Keratinocyte (primary cell): Measurements from ENCODE around the gene KDM2A. TPM values are rescaled to one million over a fixed set of nuclear protein-coding genes. Genes with fewer than 3 reads are reported as not detected.
A peak's percentile ranks its signal among the peaks of the same experiment; 100 is the strongest.

ENCODE experiments used
- DNase-seq: peaks from one replicate; pipeline ENCODE4 v3.0.0-alpha.2; 2011; ENCODE audit warnings: low read depth, missing footprints, low spot score
- FAIRE-seq: peaks from 2 replicates; lab custom pipeline; 2011; peaks lifted over from hg19 to GRCh38; lab: Jason Lieb, UNC
- H2AFZ ChIP-seq: 2 replicates; pipeline ENCODE4 v1.6.0; 2012; ENCODE audit warnings: low read length, control low read depth, inconsistent platforms; ENCODE audit not compliant: control insufficient read depth
- H3K27ac ChIP-seq: 2 replicates; pipeline ENCODE4 v1.5.1; 2011; ENCODE audit warnings: low read length; ENCODE audit not compliant: control insufficient read depth, insufficient read depth
- H3K27me3 ChIP-seq: 3 replicates; pipeline ENCODE4 v1.6.0; 2011; ENCODE audit warnings: low read length; ENCODE audit not compliant: control insufficient read depth, insufficient read depth; ENCODE audit errors: extremely low read depth
- H3K36me3 ChIP-seq, 2 experiments: 2 replicates in 1 of 2; 3 replicates in 1 of 2; pipeline ENCODE4 v1.5.1; 2011; ENCODE audit warnings: low read length in 2 of 2, mild to moderate bottlenecking in 1 of 2; ENCODE audit not compliant: control insufficient read depth in 2 of 2, insufficient read depth in 2 of 2; ENCODE audit errors: extremely low read depth in 1 of 2
- H3K4me1 ChIP-seq: 3 replicates; pipeline ENCODE4 v1.5.1; 2011; ENCODE audit warnings: low read length; ENCODE audit not compliant: control insufficient read depth, insufficient read depth; ENCODE audit errors: extremely low read depth
- H3K4me2 ChIP-seq: 3 replicates; pipeline ENCODE4 v1.6.0; 2011; ENCODE audit warnings: low read depth, low read length; ENCODE audit not compliant: control insufficient read depth, insufficient read depth; ENCODE audit errors: extremely low read depth
- H3K4me3 ChIP-seq, 3 experiments: fragments of 200-600 bp in 1 of 3; sonication (generic) in 1 of 3; 2 replicates in 2 of 3; 3 replicates in 1 of 3; pipeline ENCODE4 v1.5.1; 2011 to 2016; ENCODE audit warnings: low read length in 3 of 3, mild to moderate bottlenecking in 3 of 3, control low read depth in 2 of 3, inconsistent platforms in 1 of 3, low read depth in 1 of 3, mixed read lengths in 1 of 3, mixed run types in 1 of 3, moderate library complexity in 1 of 3; ENCODE audit not compliant: control insufficient read depth in 2 of 3, insufficient read depth in 2 of 3; ENCODE audit errors: extremely low read depth in 1 of 3
- H3K79me2 ChIP-seq: 2 replicates; pipeline ENCODE4 v1.6.0; 2012; ENCODE audit warnings: low read length; ENCODE audit not compliant: control insufficient read depth, insufficient read depth
- H3K9ac ChIP-seq: 3 replicates; pipeline ENCODE4 v1.6.0; 2011; ENCODE audit warnings: low read length; ENCODE audit not compliant: control insufficient read depth, insufficient read depth; ENCODE audit errors: extremely low read depth
- H3K9me1 ChIP-seq: 3 replicates; pipeline ENCODE4 v1.6.0; 2011; ENCODE audit warnings: low read length; ENCODE audit not compliant: control insufficient read depth, insufficient read depth; ENCODE audit errors: extremely low read depth
- H3K9me3 ChIP-seq: 2 replicates; pipeline ENCODE4 v1.5.1; 2012; ENCODE audit warnings: low read depth, low read length; ENCODE audit not compliant: control insufficient read depth
- H4K20me1 ChIP-seq: 3 replicates; pipeline ENCODE4 v1.6.0; 2011; ENCODE audit warnings: low read length; ENCODE audit not compliant: control insufficient read depth, insufficient read depth; ENCODE audit errors: extremely low read depth
- EZH2 ChIP-seq: IDR thresholded peaks from one replicate; pipeline ENCODE4 v1.6.1; 2012; ENCODE audit warnings: inconsistent platforms, mild to moderate bottlenecking, low read length, moderate library complexity
- dilution Hi-C: fragments of 300-500 bp; cut with MboI; formaldehyde crosslinking; loops from one replicate; pipeline ENCODE4 v1.7.0; 2020; ENCODE audit warnings: low sequenced_read_pairs; ENCODE audit not compliant: extremely low pct_ligation_motif_present
- polyA plus RNA-seq, 5 experiments: library from polyadenylated mRNA; depleted of rRNA in 3 of 5; stranded (reverse) in 3 of 5; stranded (forward) in 1 of 5; unstranded in 1 of 5; fragments of >200 nt; gene quantifications; 1 replicate in 1 of 5; 2 replicates in 3 of 5; 3 replicates in 1 of 5; pipeline versions ENCODE4 v1.2.1 to v1.2.3, GENCODE V29; 2011 to 2012; ENCODE audit warnings: missing spikeins in 2 of 5, low read depth in 1 of 5, low replicate concordance in 1 of 5
- TF ChIP-seq, protein P1 (sequence below), 3 experiments: IDR thresholded peaks in 1 of 3; conservative IDR thresholded peaks in 1 of 3; optimal IDR thresholded peaks in 1 of 3; 2 replicates in 2 of 3; 3 replicates in 1 of 3; pipeline versions ENCODE3 to v1.5.1; 2011; ENCODE audit warnings: low read length in 3 of 3, mild to moderate bottlenecking in 3 of 3, moderate library complexity in 2 of 3, control low read depth in 1 of 3, inconsistent platforms in 1 of 3; ENCODE audit not compliant: insufficient read depth in 2 of 3; ENCODE audit errors: extremely low read depth in 1 of 3

Gene KDM2A
- polyA plus RNA-seq, 1 donor (not counting 4 experiments of a cell fraction or from before 2014, with no cell fraction given) = 29.9 TPM

- H3K4me2 ChIP-seq = peak overlapping the region; percentile 85
- FAIRE-seq (no peak), DNase-seq (no peak)
- H3K79me2 ChIP-seq = peaks cover 92% of the 10 kb centered on the region
- no peaks in the 10 kb centered on the region for H3K27me3 ChIP-seq
- no peak overlapping the region for H2AFZ ChIP-seq
- no peak overlapping the region for H3K4me3 ChIP-seq
- no peaks in the 10 kb centered on the region for H3K9me3 ChIP-seq
- peaks cover 14% of the 10 kb centered on the region for H4K20me1 ChIP-seq
- TF ChIP-seq EZH2 = no peak
- peaks cover 45% of the 10 kb centered on the region for H3K4me1 ChIP-seq
- H3K27ac ChIP-seq = no peak overlapping the region
- dilution Hi-C loops = no loop called here
- H3K9ac ChIP-seq = no peak overlapping the region
- H3K9me1 ChIP-seq = peaks cover 2% of the 10 kb centered on the region
- peaks cover 11 to 29% of the 10 kb centered on the region in 2 experiments for H3K36me3 ChIP-seq
Observed at GRCh38 chr11:67271205-67271540, 152.1 kb downstream of the KDM2A start.

DNA sequence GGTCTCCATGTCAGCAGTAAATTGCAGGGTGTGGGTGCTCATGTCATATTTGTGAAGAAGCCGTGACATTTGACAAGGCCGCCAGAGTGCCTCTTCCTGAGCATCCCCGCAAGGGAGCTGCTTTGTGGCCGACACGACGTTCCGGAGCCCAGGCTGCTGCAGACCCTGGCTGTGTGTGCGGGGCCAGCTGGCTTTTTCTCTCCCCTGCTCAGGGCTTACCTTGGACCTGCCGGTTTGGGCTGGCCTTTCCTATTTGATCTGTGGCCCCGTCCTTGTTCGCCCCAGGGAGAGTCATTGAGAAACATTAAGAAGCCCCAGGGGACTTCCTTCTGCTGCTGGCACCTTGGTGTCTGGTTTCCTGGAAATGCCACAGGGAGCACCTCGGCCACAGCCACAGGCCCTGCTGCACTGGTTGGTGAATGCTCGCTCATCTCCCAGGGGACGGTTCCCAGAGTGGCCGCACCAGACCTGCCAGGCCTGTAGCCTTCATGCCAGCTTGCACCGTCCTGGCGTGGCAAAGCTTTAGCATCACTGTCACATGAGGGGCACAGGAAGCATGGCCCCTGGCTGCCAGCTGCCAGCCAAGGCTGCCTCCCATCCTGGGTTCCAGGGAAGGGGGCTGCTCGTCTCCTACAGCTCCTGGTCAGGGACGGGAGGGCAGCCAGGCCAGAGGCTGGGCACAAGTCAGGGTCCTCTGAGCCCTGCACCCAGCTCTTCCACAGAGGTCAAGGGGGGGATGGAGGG, 152.7 kb downstream of the KDM2A start:
- FAIRE-seq = no peak
- H2AFZ ChIP-seq = no peak overlapping the region
- TF ChIP-seq EZH2 = no peak
- TF ChIP-seq, protein P1, sequence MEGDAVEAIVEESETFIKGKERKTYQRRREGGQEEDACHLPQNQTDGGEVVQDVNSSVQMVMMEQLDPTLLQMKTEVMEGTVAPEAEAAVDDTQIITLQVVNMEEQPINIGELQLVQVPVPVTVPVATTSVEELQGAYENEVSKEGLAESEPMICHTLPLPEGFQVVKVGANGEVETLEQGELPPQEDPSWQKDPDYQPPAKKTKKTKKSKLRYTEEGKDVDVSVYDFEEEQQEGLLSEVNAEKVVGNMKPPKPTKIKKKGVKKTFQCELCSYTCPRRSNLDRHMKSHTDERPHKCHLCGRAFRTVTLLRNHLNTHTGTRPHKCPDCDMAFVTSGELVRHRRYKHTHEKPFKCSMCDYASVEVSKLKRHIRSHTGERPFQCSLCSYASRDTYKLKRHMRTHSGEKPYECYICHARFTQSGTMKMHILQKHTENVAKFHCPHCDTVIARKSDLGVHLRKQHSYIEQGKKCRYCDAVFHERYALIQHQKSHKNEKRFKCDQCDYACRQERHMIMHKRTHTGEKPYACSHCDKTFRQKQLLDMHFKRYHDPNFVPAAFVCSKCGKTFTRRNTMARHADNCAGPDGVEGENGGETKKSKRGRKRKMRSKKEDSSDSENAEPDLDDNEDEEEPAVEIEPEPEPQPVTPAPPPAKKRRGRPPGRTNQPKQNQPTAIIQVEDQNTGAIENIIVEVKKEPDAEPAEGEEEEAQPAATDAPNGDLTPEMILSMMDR (optimal IDR thresholded peaks at IDR 0.05 in 1 of 3, IDR thresholded peaks at IDR 0.05 in 1 of 3, conservative IDR thresholded peaks at IDR 0.05 in 1 of 3; ENCODE audit: extremely low read depth in 1 of 3, insufficient read depth in 2 of 3, low read length in 3 of 3) = no peak
- H3K9me1 ChIP-seq = peaks cover 2% of the 10 kb centered on the region
- no peak overlapping the region for H3K27ac ChIP-seq
- H3K36me3 ChIP-seq = peaks cover 11 to 29% of the 10 kb centered on the region in 2 experiments
- no peaks in the 10 kb centered on the region for H3K27me3 ChIP-seq
- H3K4me1 ChIP-seq = peaks cover 47% of the 10 kb centered on the region
- peaks cover 96% of the 10 kb centered on the region for H3K79me2 ChIP-seq
- H3K4me3 ChIP-seq = no peak overlapping the region
- H3K4me2 ChIP-seq = no peak overlapping the region
- no peak overlapping the region for H3K9ac ChIP-seq
- DNase-seq = no peak
- peaks cover 14% of the 10 kb centered on the region for H4K20me1 ChIP-seq
- H3K9me3 ChIP-seq = no peaks in the 10 kb centered on the region
- dilution Hi-C loops = no loop called here
